Esophagus squamous epithelium (tissue), 4 donors: ENCODE data around the gene GALNTL6.

Source experiments
- CTCF ChIP-seq, 6 experiments: fragments of 450-650 bp in 4 of 6; fragments of 200-600 bp in 2 of 6; sonication (generic) in 2 of 6; IDR thresholded peaks; one replicate each; pipeline ENCODE4 v1.5.1; 2016 to 2019; ENCODE audit warnings: antibody characterized with exemption in 6 of 6, mild to moderate bottlenecking in 4 of 6, moderate library complexity in 4 of 6
- POLR2A ChIP-seq, 4 donors: fragments of 450-650 bp; IDR thresholded peaks; one replicate each; pipeline ENCODE4 v1.6.1; 2017; ENCODE audit warnings: antibody characterized with exemption in 4 of 4, mild to moderate bottlenecking in 4 of 4, moderate library complexity in 3 of 4

- TF ChIP-seq CTCF (IDR thresholded peaks at IDR 0.05) (no peak), POLR2A (IDR thresholded peaks at IDR 0.05) (no peak)
These were observed 1169.8 kb downstream of the GALNTL6 start for GRCh38 chr4:172983014-172983413.
